ENCODE measurements around the gene DCAF10. TPM values are rescaled to one million over a fixed set of nuclear protein-coding genes. Genes with fewer than 3 reads are reported as not detected.

The DCAF10 gene
- total and polyA plus RNA-seq, 2 of the 13 experiments (the other 11 are each of a cell fraction or from before 2014, with no cell fraction given) = 9.2 to 20.3 TPM

DNA sequence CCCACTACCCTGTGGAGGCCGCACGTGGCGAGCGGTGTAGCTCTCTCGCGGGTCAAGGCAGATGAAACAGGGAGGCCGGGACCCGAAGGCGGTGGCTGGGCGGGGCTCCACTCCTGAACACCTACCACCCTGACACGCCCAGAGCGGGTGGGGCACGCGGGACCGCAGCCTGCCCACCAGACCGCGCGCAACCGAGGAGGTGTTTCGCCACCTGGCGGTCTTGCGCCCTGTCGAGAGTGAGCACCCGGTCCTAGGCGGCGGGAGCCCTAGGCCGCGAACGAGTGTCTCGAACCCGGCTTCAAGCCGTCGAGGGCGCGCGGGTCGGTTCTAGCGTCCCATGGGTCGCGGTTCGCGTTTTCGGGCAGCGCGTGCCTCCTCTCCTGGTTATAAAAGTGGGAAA is 13.5 kb upstream of the DCAF10 start:
- Histone ChIP-seq H3K9ac (ENCODE audit: insufficient read depth, low read depth, low read length) (no peak overlapping the region), H3K4me3 (replicated peaks in 1 of 3; ENCODE audit: insufficient read depth in 1 of 3, low read depth in 2 of 3, low read length in 3 of 3) (no peak overlapping the region), H3K27me3 (ENCODE audit: control insufficient read depth in 1 of 2, insufficient read depth in 2 of 2, low read length in 2 of 2) (no peaks in the 10 kb centered on the region), H3K9me3 (ENCODE audit: low read length) (no peaks in the 10 kb centered on the region), H2AFZ (ENCODE audit: low read length) (no peak overlapping the region), H3K27ac (ENCODE audit: extremely low read length, insufficient read depth, low read length) (no peak overlapping the region), H3K36me3 (replicated peaks in 1 of 2; ENCODE audit: control insufficient read depth in 1 of 2, insufficient read depth in 2 of 2, low read length in 2 of 2) (peaks cover 2 to 13% of the 10 kb centered on the region in 2 experiments; a peak in 4 of 5 replicates), H3K79me2 (ENCODE audit: insufficient read depth, low read length) (peaks cover 30% of the 10 kb centered on the region), H3K4me2 (ENCODE audit: low read depth, low read length) (no peak overlapping the region), H3K4me1 (ENCODE audit: insufficient read depth, low read length) (peaks cover 37% of the 10 kb centered on the region), H4K20me1 (ENCODE audit: insufficient read depth, low read length) (peaks cover 2% of the 10 kb centered on the region; the same call in 1 of the 2 replicates)
- no TSS peak for BruUV-seq (replicated peaks)
- no peak for FAIRE-seq
- ChIA-PET CTCF (ENCODE audit: low intra/inter-chr PET ratio, low total read pairs) (no interaction called here), POLR2A (no interaction called here)
- 96% methylated on average over 31 of the region's 45 CpGs for WGBS (ENCODE audit: low lambda C conversion rate)
- ATAC-seq = no peak
- in situ Hi-C loops (cut with HindIII; ENCODE audit: extremely low pct_ligation_motif_present, low pct_unique_long_range_greater_than_20kb) (no loop called here), intact Hi-C loops (cut with micrococcal nuclease; ENCODE audit: unreplicated experiment) (loop anchor here (5.0 to 10.0 kb wide), 2 partner anchors 115 to 302 kb away; partner anchors contain the start of genes POLR1E and SLC25A51)
- no peak for DNase-seq (ENCODE audit: low spot score)
- TF ChIP-seq ZNF337 (CRISPR knock-in tag; IDR thresholded peaks at IDR 0.05; ENCODE audit: borderline replicate concordance, low read depth) = no peak
- TF ChIP-seq AGO1 (IDR thresholded peaks at IDR 0.05; ENCODE audit: low read depth, low read length, poor library complexity, severe bottlenecking) = no peak
- TF ChIP-seq DPF2 (CRISPR knock-in tag; IDR thresholded peaks at IDR 0.05; ENCODE audit: borderline replicate concordance, low read depth) = no peak
- TF ChIP-seq ZNF607 (CRISPR knock-in tag; IDR thresholded peaks at IDR 0.05; ENCODE audit: borderline replicate concordance) = no peak
- no peak for TF ChIP-seq GZF1 (CRISPR knock-in tag; IDR thresholded peaks at IDR 0.05)
- no peak for TF ChIP-seq KDM2A (CRISPR knock-in tag; IDR thresholded peaks at IDR 0.05; ENCODE audit: borderline replicate concordance, low read depth)
- TF ChIP-seq NPAS2 (CRISPR knock-in tag; IDR thresholded peaks at IDR 0.05; ENCODE audit: borderline replicate concordance) = no peak
- no peak for TF ChIP-seq ZNF232 (CRISPR knock-in tag; IDR thresholded peaks at IDR 0.05; ENCODE audit: borderline replicate concordance)
- TF ChIP-seq EP300 (IDR thresholded peaks at IDR 0.05; ENCODE audit: low read depth in 2 of 2, low read length in 2 of 2) = no peak
- TF ChIP-seq EP300 (CRISPR knock-in tag; IDR thresholded peaks at IDR 0.05; ENCODE audit: borderline replicate concordance) = no peak
- TF ChIP-seq NCOA2 (CRISPR knock-in tag; IDR thresholded peaks at IDR 0.05) = no peak
- TF ChIP-seq, protein P1, sequence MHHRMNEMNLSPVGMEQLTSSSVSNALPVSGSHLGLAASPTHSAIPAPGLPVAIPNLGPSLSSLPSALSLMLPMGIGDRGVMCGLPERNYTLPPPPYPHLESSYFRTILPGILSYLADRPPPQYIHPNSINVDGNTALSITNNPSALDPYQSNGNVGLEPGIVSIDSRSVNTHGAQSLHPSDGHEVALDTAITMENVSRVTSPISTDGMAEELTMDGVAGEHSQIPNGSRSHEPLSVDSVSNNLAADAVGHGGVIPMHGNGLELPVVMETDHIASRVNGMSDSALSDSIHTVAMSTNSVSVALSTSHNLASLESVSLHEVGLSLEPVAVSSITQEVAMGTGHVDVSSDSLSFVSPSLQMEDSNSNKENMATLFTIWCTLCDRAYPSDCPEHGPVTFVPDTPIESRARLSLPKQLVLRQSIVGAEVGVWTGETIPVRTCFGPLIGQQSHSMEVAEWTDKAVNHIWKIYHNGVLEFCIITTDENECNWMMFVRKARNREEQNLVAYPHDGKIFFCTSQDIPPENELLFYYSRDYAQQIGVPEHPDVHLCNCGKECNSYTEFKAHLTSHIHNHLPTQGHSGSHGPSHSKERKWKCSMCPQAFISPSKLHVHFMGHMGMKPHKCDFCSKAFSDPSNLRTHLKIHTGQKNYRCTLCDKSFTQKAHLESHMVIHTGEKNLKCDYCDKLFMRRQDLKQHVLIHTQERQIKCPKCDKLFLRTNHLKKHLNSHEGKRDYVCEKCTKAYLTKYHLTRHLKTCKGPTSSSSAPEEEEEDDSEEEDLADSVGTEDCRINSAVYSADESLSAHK (CRISPR knock-in tag; IDR thresholded peaks at IDR 0.05; ENCODE audit: borderline replicate concordance) = no peak
- TF ChIP-seq SKI (IDR thresholded peaks at IDR 0.05; ENCODE audit: partially characterized antibody) = no peak
- TF ChIP-seq, protein P2, sequence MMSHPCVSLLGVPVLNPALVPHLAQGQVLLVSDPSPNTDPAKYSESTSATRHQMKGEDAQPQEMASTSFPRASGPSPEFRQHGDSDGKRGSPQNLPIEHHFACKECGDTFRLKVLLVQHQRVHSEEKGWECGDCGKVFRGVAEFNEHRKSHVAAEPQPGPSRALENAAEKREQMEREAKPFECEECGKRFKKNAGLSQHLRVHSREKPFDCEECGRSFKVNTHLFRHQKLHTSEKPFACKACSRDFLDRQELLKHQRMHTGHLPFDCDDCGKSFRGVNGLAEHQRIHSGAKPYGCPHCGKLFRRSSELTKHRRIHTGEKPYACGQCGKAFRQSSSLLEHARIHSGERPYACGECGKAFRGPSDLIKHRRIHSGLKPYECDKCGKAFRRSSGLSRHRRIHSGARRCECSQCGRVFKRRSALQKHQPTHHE (CRISPR knock-in tag; IDR thresholded peaks at IDR 0.05; ENCODE audit: borderline replicate concordance) = no peak
- TF ChIP-seq, protein P3, sequence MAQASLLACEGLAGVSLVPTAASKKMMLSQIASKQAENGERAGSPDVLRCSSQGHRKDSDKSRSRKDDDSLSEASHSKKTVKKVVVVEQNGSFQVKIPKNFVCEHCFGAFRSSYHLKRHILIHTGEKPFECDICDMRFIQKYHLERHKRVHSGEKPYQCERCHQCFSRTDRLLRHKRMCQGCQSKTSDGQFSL (CRISPR knock-in tag; IDR thresholded peaks at IDR 0.05) = no peak
- TF ChIP-seq, protein P4, sequence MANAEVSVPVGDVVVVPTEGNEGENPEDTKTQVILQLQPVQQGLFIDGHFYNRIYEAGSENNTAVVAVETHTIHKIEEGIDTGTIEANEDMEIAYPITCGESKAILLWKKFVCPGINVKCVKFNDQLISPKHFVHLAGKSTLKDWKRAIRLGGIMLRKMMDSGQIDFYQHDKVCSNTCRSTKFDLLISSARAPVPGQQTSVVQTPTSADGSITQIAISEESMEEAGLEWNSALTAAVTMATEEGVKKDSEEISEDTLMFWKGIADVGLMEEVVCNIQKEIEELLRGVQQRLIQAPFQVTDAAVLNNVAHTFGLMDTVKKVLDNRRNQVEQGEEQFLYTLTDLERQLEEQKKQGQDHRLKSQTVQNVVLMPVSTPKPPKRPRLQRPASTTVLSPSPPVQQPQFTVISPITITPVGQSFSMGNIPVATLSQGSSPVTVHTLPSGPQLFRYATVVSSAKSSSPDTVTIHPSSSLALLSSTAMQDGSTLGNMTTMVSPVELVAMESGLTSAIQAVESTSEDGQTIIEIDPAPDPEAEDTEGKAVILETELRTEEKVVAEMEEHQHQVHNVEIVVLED (CRISPR knock-in tag; IDR thresholded peaks at IDR 0.05; ENCODE audit: borderline replicate concordance) = no peak
- TF ChIP-seq ZBTB42 (CRISPR knock-in tag; IDR thresholded peaks at IDR 0.05) = no peak

Measured in HepG2 (cell line).